ENCODE measurements around the gene GREB1L.
"Not testable (repeated sequence)": the region's sequence is repeated elsewhere in the genome, so short reads cannot be mapped to it uniquely, and the experiment has no call there.

The GREB1L gene

DNA sequence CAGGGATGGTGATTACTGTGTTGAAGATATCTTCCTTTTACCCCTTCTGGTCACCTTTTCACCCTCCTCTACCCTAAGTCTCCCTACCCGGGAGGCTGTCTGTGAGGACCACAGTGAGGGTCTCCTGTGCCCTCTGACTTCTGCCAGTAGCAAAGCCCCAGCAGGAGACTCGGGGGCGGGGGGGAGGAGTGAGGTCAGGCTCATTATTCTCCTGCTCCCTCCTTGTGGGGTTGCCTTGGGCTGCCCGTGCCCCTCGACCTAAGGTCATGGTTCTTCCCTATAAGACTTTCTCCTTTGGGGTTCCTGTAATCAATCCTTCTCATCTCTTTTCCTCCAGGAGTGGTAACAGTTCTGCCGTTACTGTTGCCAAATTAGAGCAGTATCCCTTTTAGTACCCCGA is 65.5 kb downstream of the GREB1L start:
- DNase-seq (ENCODE audit: low spot score) = no peak

DNA sequence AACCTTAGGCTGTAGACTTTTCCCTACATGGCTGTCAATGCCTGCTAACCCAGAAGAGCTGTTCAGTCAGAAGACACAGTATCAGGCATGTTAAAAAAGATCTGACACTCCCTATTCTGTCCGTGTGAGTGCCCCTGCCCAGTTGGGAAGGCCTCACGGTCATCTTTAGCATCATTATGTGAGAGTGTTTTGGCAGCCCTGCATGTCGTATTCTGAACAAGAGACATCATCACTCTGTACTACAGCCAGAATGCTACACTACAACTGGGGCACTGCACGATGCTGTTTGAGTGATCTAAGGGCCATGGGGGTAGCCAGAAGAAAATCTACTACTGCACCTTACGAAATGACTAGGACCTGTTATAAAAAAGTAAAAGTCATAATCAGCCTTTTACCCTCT is 67.2 kb downstream of the GREB1L start:
- no peak for DNase-seq (ENCODE audit: low spot score)

DNA sequence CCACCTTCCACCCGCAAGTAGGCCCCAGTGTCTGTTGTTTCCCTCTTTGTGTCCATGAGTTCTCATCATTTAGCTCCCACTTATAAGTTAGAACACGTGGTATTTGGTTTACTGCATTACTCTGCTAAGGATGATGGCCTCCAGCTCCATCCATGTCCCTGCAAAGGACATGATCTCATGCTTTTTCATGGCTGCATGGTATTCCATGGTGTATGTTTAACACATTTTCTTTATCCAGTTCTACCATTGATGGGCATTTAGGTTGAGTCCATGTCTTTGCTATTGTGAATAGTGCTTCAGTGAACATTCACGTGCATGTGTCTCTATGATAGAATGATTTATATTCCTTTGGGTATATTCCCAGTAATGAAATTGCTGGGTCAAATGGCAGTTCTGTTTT is 69.9 kb downstream of the GREB1L start:
- not testable (repeated sequence) for DNase-seq (ENCODE audit: low spot score)

DNA sequence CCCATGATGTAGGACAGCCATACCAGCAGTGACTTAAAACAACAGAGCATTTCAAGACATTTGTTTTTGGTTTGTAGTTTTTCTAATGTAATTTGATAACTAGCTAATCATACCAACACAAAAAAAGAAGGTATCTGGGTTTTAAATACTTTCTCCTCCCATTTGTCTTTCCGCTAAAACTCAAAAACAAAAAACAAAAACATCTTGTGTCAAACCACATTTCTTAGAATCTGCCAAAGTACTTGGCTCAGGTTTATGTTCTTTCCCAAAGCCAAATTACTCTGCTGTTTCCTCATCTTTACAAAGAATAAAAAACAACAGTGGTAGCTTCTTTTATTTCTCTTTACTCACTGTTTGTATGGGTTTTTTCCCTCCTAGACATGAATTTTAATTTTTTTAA is 71.5 kb downstream of the GREB1L start:
- DNase-seq (ENCODE audit: low spot score) = no peak

DNA sequence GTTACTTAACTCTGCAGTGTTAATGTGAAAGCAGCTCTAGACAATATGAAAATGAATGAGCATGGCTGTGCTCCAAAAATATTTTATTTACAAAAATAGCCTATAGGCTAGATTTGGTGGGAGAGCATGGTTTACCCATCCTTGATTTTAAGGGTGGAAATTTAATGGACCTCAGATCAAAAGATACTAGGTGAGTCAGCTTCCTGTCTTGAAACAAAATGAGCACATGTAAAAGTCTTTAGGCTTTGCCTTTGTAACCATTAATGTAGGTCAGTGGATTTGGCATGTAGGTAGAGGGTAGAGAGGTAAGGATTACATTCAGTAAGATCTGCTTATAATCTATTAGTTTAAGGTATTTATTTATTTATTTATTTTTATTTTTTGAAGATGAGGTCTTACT is 72.7 kb downstream of the GREB1L start:
- DNase-seq (ENCODE audit: low spot score) = no peak

DNA sequence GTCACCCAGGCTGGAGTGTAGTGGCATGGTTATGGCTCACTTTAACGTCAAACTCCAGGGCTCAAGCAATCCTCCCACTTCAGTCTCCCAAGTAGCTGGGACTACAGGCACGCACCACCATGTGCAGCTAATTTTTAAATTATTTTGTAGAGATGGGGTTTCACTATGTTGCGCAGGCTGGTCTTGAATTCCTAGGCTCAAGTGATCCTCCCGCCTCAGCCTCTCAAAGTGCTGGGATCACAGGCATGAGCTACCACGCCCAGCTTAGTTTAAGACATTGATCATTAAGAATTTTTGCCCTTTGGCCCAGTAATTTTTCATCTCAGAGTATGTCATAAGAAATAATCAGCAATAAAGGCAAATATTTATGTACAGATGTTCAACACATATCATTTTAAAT is 73.1 kb downstream of the GREB1L start:
- not testable (repeated sequence) for DNase-seq (ENCODE audit: low spot score)

DNA sequence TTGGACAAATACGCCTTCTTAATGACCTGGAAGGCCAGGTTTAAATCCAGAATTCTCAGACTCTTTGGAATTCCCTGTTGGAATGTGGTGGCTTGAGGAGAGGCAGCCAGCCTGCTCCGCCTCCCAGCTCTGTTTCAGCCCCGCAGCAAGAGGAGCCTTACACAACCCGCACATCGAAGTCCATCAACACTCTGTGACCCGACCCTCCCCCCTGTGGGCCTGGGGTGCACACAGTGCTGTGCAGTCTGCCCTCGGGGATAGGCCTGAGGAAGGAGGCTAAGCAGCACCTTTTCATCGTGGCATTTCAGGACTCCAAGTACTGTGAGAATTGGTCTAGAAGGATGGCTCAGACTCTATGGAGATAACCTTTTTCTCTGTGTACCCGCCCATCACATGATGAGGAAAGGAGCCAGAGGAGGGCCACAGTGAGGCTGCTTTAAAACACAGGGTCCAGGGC is 73.7 kb downstream of the GREB1L start:
- DNase-seq (ENCODE audit: low spot score) = peak; percentile 9

DNA sequence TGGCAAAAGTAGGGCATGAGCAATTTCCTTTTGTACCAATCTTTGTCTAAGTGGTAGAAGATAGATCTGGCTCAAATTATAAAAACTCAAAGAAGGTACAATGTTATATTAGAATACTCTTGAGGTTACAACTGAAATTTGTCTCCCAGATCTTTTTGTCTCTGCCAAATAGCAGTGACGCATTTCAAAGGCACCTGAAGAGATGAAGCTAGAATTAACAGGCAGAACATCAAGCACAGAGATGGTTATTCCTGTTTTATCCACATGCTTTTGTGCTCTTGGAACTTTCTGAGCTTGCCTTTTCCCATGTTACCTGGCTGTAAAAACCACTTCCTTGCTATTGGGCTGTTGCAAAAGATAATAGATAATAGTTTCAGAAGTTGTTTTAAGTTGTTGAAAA is 74.3 kb downstream of the GREB1L start:
- DNase-seq (ENCODE audit: low spot score) = no peak

DNA sequence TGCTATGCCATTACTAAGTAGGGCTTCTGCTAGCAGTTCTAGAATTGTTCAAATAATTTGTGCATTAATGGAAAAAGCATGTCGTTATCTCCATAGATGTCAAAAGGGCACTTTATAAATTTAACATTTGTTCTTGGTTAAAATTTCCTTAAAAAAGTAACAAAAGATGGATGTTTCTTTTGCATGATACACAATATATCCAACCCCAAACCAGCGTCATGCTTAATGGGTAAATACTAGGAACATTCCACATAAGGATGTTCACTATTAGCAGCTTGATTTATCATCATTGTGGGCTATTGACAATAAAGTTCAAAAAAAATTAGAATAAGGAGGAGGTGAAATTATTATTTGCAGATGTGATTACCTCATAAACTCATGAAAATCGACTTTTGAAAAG is 79.7 kb downstream of the GREB1L start:
- DNase-seq (ENCODE audit: low spot score) = no peak

DNA sequence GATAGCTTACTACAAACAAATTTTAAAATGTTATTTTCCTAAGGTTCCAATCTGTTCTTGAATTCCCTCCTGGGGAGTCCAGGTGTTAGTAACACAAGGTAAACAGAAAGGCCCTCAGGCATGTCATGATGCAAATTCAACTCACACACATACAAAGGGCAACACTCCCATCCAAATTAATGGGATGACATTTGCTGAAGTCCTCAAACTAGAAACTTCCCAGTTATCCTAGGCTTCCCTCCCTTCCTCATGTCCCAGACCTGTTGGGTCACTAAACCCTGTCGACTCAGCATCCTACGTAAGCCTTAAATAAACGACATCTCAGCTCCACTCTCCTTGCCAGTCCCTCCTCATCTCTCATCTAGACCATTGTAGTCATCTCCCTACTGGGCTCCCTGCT is 85.1 kb downstream of the GREB1L start:
- DNase-seq (ENCODE audit: low spot score) = no peak

DNA sequence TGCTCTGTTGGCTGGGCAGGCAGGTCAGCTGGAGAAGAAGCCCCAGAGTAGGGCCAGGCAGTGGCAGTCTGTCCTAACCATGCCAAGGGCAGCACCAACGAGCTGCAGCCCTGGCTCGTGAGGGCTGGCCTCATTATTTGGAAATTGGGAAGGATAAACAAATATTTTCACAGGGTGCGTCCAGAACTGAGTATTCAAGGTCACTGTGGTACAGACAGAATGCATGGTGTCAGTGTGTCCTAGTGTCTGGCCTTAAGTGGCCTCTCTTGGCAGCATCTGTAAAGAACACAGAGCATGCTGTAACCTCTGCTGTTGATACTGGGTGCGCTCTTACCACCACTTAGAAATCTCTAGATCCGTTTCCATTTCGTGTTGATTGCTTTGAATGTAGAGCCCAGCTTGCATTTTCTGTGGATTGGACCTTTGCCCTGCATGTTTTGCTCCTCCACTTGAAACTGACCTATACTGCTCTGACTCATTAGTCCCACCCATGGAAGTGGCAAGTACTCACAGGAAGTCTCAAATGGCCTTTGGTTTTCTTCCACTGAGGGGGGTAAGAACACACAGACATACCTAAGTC is 88.2 kb downstream of the GREB1L start:
- peak; percentile 18 for DNase-seq (ENCODE audit: low spot score)

DNA sequence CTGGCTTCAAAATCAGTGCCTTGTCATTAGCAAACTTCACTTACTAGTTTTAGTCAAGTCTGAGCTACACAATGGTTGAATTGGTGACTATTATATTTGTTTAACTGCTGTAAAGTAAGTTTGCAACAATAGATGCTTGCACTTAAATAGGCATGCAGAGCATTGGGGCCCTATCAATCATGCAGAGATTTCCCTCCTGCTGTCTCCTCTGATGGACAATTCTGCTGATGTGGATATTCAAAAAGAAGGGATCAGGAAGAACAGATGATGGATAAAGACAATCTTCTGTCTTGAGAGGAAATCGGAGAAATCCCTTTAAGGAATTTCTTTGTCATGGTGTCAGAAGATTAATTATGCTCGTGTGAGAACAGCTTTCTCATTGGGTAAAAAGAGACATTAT is 89.0 kb downstream of the GREB1L start:
- no peak for DNase-seq (ENCODE audit: low spot score)

DNA sequence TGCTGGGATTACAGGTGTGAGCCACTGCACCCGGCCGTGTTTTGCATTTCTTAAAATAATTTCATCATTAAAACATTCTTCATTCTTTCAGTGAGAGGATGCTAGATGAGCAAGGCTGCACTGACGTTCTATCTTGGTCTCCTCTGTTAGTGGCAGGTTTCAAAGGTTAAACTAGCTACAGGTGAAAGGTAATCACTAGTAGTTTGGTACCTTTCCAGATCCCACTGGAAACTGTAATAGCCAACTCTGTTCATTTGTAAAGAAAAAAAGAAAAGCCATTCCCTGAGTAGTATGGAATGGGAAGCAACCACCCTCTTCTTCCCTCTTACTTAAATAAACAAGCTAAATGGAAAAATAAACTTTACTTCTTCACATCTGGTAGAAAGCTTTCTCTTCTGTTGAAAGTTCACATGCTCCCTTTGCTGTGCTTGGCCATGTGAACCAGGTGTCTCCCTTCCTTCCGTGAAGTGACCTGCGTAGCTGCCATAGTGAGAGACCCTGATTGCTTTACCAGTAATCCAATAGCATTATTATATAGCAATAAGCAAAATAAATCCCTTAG is 94.0 kb downstream of the GREB1L start:
- DNase-seq (ENCODE audit: low spot score) = no peak

DNA sequence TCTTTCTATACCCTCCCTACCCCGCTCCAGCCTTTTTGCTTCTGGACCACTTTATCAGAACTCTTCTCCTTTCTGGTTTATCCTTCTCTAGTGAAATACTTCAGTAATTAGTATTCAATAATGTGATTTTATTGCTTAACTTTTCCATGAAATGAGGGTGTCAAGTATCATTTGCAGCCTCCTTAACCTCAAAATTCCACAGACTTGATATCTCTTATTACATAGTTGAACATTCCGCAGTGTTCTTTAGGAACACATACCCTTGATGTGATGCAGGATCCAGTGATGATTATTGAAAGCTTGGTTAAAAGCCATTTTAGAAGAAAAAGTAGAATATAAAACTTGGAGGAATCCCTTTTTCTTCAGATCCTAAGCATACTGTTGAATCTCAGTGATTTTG is 94.8 kb downstream of the GREB1L start:
- DNase-seq (ENCODE audit: low spot score) = no peak

DNA sequence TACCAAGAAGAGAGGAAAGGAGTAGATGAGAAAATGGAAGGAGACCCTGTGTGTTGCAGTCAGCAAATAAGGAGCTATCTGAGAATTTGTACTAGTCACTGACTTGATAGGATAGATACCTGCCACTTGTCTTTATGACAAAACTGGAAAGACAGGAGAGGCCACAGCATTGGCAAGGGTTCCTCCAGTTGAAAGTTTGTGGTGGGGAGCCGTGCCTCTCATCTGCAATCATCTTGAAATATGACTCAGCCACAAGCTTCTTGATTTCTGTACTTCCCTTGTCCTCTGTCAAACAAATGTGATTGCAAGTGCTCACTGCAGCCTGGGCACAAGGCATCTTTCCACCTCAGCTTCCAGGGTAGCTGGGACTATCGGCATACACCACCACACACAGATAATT is 99.1 kb downstream of the GREB1L start:
- no peak for DNase-seq (ENCODE audit: low spot score)

DNA sequence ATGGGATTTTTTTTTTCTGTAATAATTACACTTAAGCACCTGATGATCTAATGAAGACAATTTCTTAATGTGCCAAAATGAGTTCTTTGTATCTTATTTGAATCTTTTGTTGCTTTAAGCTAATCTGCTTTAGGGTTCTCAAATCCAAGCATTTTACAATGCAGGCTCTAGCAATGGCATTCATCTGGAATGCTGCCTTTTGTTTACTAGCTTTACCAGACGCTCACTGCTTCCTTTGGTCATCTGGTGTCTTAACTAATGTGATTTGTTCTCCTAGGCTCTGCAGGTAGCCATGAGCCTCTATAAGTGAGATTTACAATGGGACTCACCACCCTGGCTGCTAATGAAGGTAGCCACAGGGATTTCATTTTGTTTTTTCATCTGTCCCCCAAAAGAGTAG is 100.3 kb downstream of the GREB1L start:
- no peak for DNase-seq (ENCODE audit: low spot score)

DNA sequence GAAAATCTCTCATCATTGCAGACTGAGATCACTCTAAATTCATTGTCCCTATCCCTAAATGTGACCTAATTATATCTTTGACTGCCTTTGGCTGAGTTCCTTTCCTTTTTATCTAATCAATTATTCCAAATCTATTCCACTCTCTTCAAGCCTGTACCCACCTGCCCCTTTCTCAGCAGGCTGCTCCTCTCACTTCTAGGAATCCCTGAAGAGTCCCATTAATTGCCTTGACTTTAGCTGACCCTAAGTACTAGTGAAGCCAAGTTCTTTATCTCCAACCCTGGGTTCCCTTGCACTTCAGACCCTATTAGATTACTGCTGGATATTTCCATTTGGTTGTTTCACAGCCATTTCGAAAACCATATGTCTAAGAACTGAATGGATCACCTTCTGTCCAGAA is 102.8 kb downstream of the GREB1L start:
- DNase-seq (ENCODE audit: low spot score) = no peak

DNA sequence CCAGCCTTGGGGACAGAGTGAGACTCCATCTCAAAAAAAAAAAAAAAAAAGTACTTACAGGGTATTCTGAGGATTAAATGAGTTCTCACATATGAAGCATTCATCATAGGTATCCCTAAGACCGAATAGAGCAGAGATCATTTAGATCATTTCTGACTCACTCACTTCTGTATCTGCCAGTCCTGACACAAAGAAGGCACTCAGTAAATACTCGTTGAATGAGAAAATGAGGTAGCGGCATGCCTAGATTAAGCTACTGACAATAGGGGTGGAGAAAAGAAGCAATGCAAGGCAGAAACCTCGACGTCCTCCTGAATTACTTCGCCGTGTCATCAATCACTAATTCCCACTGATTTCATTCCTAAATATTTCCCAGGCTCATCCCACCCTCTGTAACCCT is 103.8 kb downstream of the GREB1L start:
- no peak for DNase-seq (ENCODE audit: low spot score)

DNA sequence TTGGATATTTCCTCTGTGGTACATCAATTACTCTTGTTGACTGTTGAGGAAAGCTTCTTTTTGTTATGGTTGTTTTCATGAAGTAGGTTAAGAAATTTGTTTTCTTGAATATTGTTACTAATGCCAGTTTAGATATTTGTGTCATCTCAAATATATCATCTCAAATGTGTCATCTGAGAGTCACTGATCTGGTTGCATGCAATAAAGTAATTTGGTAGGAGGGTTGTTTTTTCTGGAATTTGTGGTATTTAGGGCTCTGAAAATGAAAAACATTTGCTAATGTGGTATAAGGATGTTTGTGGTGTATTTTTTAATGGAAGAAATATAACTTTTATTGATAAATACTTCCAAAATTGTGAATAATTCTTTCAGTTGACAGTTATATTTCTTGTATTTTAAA is 117.7 kb downstream of the GREB1L start:
- DNase-seq (ENCODE audit: low spot score) = peak; percentile 42

DNA sequence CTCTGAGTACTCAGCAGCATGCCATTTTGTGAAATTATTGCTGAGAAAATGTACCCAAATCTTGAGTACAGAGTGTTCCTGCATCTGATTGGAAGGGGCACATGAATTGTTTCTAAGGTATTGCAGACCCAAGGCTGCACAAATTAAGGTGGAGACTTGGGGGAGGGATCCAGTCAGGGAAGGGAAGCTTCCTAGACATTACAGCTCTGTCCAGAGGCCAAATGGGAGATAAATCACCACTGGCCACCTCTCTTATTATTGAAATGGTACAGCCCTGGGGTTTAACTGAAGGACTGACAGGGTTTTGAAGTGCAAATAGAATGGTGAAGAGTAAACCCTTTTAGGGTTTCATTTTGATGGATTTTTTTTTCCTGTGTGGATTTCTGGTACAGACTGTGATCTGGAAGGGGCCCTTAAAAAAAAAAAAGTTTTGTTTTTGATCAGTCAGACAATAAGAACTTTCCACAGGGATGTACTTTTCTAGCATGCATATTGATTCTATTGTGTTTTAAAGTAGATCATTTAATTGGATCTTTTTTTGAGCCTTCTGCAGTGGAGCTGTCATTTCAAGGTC is 119.4 kb downstream of the GREB1L start:
- no peak for DNase-seq (ENCODE audit: low spot score)

DNA sequence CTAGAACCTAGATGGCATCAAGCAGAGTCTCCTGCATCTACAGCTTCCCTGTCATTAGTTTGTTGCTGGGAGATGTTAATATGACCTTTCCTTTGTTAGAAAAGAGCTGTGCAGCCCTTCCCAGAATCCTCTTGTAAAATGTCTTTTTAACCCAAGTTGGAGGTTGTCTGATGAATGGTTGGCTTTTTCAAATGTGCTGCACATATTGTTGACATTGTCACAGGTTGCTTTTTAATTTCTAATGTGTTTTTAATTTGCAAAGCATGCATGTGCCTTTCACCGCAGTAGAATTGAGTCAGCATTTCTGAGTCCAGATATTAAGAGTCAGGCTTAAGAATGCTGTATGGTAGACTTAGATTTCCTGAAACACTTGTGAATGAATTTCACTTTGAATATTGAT is 120.8 kb downstream of the GREB1L start:
- peak; percentile 10 for DNase-seq (ENCODE audit: low spot score)

DNA sequence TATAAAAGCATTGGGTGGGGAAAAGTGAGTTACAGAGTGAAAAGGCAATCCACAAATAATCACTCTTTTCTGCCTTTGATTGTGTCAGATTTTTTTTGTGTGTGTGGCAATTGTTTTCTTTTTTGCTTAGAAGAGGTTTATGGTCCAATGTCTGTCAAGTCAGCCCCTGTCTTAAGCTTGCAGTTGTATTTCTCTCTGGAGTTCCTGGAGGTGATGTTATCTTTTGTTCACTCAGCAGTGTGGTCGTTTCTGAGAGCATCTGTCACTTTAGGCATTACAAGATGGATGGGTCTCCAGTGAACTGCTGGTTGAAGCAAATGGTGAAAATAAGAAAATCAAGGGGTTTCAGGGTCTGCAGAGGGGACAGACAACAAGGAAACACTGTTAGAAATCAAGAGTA is 121.3 kb downstream of the GREB1L start:
- no peak for DNase-seq (ENCODE audit: low spot score)

DNA sequence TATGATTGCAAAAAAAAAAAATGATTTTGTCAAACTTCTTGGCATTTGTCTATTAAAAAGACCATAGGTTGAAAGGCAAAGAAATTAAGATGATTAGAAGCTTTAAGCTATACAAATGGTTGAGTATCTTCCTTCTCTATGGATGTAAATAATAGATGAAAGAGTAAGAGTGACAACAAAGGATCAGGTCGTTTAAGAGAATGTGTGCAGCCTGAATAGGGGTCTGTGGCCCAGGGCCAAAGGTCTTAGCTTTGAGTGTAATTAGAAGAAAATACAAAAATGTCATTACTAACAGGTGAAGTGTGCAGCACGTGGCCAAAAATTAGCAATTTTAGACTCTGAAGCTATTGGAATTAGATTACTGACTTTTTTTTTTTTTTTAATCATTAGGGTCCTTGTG is 122.4 kb downstream of the GREB1L start:
- no peak for DNase-seq (ENCODE audit: low spot score)

DNA sequence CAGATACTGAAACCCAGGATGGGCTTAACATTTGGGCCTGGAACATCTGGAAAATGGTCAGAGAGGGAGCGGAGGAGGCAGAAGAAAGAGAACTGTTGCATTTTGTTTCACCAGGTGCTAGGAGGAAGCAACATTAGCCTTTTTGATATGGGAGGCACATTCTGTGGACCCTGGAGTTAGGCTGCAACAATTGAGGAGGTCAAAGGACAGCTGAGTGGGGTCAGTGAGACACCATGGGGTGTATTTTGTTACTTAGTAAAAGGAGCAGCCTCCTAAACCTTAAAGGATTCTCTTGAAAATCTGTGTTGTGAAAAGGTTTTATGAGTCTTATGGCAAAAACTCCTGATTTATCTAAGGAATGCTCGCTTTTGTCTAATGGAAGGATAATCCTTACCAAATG is 124.9 kb downstream of the GREB1L start:
- DNase-seq (ENCODE audit: low spot score) = no peak
